ENCODE results near the gene ZMYND12. TPM values are rescaled to one million over a fixed set of nuclear protein-coding genes. Genes with fewer than 3 reads are reported as not detected.

The ZMYND12 gene
- total RNA-seq, 1 donor from 2014 or later = 0.23 TPM

- Mint-ChIP-seq H3K4me3 (ENCODE audit: unreplicated experiment) (no peak overlapping the region), H3K27me3 (ENCODE audit: low read depth, unreplicated experiment) (no peaks in the 10 kb centered on the region), H3K4me1 (ENCODE audit: low read depth, unreplicated experiment) (no peaks in the 10 kb centered on the region), H3K9me3 (ENCODE audit: unreplicated experiment) (peaks cover 1% of the 10 kb centered on the region), H3K27ac (ENCODE audit: unreplicated experiment) (no peak overlapping the region), H3K36me3 (ENCODE audit: low read depth, unreplicated experiment) (peaks cover 5% of the 10 kb centered on the region)
- no peak for FAIRE-seq
- no peak for TF ChIP-seq CTCF (IDR thresholded peaks at IDR 0.05; ENCODE audit: insufficient read depth, low read depth, low read length)
- no peak for TF ChIP-seq EZH2 (IDR thresholded peaks at IDR 0.05; ENCODE audit: insufficient read depth, low read length)
- Histone ChIP-seq H3K79me2 (ENCODE audit: insufficient read depth, low read length) (no peaks in the 10 kb centered on the region), H3K36me3 (ENCODE audit: insufficient read depth, low read length) (no peaks in the 10 kb centered on the region), H4K20me1 (ENCODE audit: insufficient read depth, low read length) (no peaks in the 10 kb centered on the region), H3K9ac (ENCODE audit: low read length) (no peak overlapping the region), H3K4me3 (ENCODE audit: insufficient read depth, low read depth, low read length) (no peak overlapping the region), H3K4me2 (ENCODE audit: low read length) (no peak overlapping the region), H3K9me3 (ENCODE audit: insufficient read depth, low read depth, low read length) (no peaks in the 10 kb centered on the region), H3K27me3 (ENCODE audit: insufficient read depth, low read length) (no peaks in the 10 kb centered on the region), H3K27ac (ENCODE audit: low read depth, low read length) (no peak overlapping the region), H2AFZ (ENCODE audit: low read depth, low read length) (no peak overlapping the region), H3K4me1 (ENCODE audit: insufficient read depth, low read length) (no peaks in the 10 kb centered on the region)
- DNase-seq (ENCODE audit: low read depth) = no peak
Observed at GRCh38 chr1:42490237-42490636, 34.4 kb upstream of the ZMYND12 start.

GRCh38 chr1:42484382-42484781 lies 28.6 kb upstream of the ZMYND12 start:
- Histone ChIP-seq H3K27me3 (ENCODE audit: insufficient read depth, low read length) (no peaks in the 10 kb centered on the region), H4K20me1 (ENCODE audit: insufficient read depth, low read length) (no peaks in the 10 kb centered on the region), H3K79me2 (ENCODE audit: insufficient read depth, low read length) (no peaks in the 10 kb centered on the region), H3K4me2 (ENCODE audit: low read length) (no peak overlapping the region), H3K36me3 (ENCODE audit: insufficient read depth, low read length) (no peaks in the 10 kb centered on the region), H3K4me3 (ENCODE audit: insufficient read depth, low read depth, low read length) (no peak overlapping the region), H3K9me3 (ENCODE audit: insufficient read depth, low read depth, low read length) (no peaks in the 10 kb centered on the region), H2AFZ (ENCODE audit: low read depth, low read length) (no peak overlapping the region), H3K9ac (ENCODE audit: low read length) (no peak overlapping the region), H3K27ac (ENCODE audit: low read depth, low read length) (no peak overlapping the region), H3K4me1 (ENCODE audit: insufficient read depth, low read length) (no peaks in the 10 kb centered on the region)
- Mint-ChIP-seq H3K9me3 (ENCODE audit: unreplicated experiment) (no peaks in the 10 kb centered on the region), H3K27ac (ENCODE audit: unreplicated experiment) (peak overlapping the region; percentile 38), H3K27me3 (ENCODE audit: low read depth, unreplicated experiment) (no peaks in the 10 kb centered on the region), H3K4me3 (ENCODE audit: unreplicated experiment) (no peak overlapping the region), H3K36me3 (ENCODE audit: low read depth, unreplicated experiment) (no peaks in the 10 kb centered on the region), H3K4me1 (ENCODE audit: low read depth, unreplicated experiment) (peaks cover 4% of the 10 kb centered on the region)
- FAIRE-seq (peak; percentile 62), DNase-seq (ENCODE audit: low read depth) (peak; percentile 95)
- no peak for TF ChIP-seq CTCF (IDR thresholded peaks at IDR 0.05; ENCODE audit: insufficient read depth, low read depth, low read length)
- no peak for TF ChIP-seq EZH2 (IDR thresholded peaks at IDR 0.05; ENCODE audit: insufficient read depth, low read length)

GRCh38 chr1:42482635-42483153 lies 26.9 kb upstream of the ZMYND12 start:
- Histone ChIP-seq H3K9ac (ENCODE audit: low read length) (no peak overlapping the region), H3K4me2 (ENCODE audit: low read length) (no peak overlapping the region), H3K4me3 (ENCODE audit: insufficient read depth, low read depth, low read length) (no peak overlapping the region), H3K4me1 (ENCODE audit: insufficient read depth, low read length) (no peaks in the 10 kb centered on the region), H3K9me3 (ENCODE audit: insufficient read depth, low read depth, low read length) (no peaks in the 10 kb centered on the region), H3K27me3 (ENCODE audit: insufficient read depth, low read length) (no peaks in the 10 kb centered on the region), H3K36me3 (ENCODE audit: insufficient read depth, low read length) (no peaks in the 10 kb centered on the region), H2AFZ (ENCODE audit: low read depth, low read length) (no peak overlapping the region), H3K79me2 (ENCODE audit: insufficient read depth, low read length) (no peaks in the 10 kb centered on the region), H3K27ac (ENCODE audit: low read depth, low read length) (no peak overlapping the region), H4K20me1 (ENCODE audit: insufficient read depth, low read length) (no peaks in the 10 kb centered on the region)
- Mint-ChIP-seq H3K27ac (ENCODE audit: unreplicated experiment) (no peak overlapping the region), H3K4me1 (ENCODE audit: low read depth, unreplicated experiment) (peaks cover 4% of the 10 kb centered on the region), H3K36me3 (ENCODE audit: low read depth, unreplicated experiment) (no peaks in the 10 kb centered on the region), H3K9me3 (ENCODE audit: unreplicated experiment) (no peaks in the 10 kb centered on the region), H3K4me3 (ENCODE audit: unreplicated experiment) (no peak overlapping the region), H3K27me3 (ENCODE audit: low read depth, unreplicated experiment) (peaks cover 2% of the 10 kb centered on the region)
- DNase-seq (ENCODE audit: low read depth) (peak; percentile 4), FAIRE-seq (no peak)
- TF ChIP-seq EZH2 (IDR thresholded peaks at IDR 0.05; ENCODE audit: insufficient read depth, low read length) (no peak), CTCF (IDR thresholded peaks at IDR 0.05; ENCODE audit: insufficient read depth, low read depth, low read length) (no peak)
